NOMO-1 treated with DMSO at 0.1 percent for 48 hours (cell line): Measurements from ENCODE around the gene MTSS2.
"Not testable (repeated sequence)": the region's sequence is repeated elsewhere in the genome, so short reads cannot be mapped to it uniquely, and the experiment has no call there.

Source experiments
- DNase-seq: peaks from one replicate; lab custom pipeline; 2025; ENCODE audit not compliant: unreplicated experiment; lab: John Stamatoyannopoulos, UW

Gene MTSS2

DNA sequence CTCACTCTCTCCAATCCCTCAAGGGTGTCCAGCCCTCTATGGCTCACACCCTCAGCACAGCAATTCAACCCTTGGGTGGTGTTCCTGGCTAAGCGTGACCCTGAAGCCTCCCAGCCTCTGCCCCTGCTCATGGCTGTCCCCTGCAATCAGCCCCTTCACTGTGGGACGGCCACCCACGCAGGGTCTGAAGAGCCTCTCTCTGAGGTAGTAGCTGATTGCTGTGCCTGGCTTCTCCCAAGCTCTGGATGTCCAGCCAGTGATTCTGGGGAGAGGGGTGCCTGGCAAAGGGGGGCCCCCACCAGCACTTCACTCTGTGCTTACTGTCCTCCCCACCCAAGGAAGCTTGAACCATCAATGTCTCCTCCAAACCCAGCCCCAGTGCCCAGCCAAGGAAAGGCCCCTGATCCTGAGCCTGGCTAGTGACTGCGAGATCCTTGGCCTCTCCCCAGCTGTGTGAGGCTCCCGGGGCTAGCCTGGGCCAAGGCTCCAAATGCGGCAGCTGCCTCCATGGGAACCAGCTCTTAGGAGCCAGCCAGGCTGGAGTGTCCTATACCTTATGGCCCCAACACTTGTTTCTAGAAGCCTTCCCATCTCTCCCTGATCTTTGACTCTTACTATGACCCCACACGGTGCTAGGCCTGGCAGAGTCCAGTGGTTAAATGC is 9.9 kb downstream of the MTSS2 start:
- DNase-seq, result no peak

DNA sequence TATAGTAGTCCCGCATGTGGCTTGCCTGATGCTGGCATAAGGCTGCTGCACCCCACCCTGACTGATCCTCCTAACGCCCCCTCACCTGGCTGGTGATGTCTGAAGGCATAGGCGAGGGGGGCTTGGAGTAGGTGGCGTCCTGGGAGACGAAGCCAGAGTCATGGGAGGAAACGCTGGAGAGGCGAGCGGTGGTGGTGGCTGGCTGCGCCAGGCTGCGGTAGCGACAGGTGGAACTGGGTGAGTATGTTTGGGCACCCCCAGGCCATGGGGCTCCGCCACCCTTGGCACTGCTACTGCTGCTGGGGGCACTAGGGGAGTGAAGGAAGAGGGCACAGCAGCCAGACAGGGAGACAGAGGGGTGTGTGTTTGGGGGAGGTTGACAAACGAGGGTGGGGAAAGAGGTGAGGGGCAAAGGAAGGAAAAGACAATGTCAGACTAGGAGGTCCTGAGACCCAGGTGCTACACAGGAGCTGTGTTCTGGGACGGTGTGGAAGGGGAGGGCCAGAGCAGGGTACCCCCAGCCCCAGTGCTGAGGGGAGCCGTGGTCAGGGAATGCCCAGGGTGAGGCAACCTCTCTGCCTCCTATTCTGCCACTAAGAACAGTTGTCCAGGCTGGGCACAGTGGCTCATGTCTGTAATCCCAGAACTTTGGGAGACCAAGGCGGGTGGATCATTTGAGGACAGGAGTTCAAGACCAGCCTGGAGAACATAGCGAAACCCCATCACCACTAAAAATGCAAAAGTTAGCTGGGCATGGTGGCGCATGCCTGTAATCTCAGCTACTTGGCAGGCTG is 11.4 kb downstream of the MTSS2 start:
- DNase-seq, result no peak

DNA sequence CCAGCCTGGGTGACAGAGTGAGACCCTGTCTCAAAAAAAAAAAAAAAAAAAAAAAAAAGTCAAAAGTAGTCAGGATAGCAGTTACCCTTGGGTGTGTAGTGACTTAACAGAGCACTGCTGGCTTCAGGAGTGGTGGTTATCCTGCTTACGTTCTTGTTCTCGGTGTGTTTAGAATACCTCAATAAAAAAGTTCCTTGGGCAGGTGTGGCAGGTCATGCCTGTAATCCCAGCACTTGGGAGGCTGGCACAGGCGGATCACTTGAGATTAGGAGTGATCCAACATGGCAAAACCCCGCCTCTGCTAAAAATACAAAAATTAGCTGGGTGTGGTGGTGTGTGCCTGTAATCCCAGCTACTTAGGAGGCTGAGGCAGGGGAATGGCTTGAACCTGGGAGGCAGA is 14.9 kb downstream of the MTSS2 start:
- not testable (repeated sequence) for DNase-seq

DNA sequence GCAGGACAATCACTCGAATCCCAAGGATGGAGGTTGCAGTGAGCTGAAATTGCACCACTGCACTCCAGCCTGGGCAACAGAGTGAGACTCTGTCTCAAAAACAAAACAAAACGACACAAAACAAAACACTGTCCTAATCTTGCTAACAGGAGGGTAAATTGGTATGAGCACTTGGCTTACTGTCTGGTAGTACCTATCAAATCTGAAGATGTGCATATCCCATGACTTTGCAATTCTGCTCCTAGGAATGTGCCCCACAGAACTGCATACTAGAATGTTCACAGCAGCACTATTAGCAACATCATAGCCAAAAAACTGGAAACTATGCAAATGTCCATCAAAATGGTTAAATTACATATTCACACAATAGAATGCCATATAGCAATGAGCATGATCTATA is 15.7 kb downstream of the MTSS2 start:
- DNase-seq, result no peak

DNA sequence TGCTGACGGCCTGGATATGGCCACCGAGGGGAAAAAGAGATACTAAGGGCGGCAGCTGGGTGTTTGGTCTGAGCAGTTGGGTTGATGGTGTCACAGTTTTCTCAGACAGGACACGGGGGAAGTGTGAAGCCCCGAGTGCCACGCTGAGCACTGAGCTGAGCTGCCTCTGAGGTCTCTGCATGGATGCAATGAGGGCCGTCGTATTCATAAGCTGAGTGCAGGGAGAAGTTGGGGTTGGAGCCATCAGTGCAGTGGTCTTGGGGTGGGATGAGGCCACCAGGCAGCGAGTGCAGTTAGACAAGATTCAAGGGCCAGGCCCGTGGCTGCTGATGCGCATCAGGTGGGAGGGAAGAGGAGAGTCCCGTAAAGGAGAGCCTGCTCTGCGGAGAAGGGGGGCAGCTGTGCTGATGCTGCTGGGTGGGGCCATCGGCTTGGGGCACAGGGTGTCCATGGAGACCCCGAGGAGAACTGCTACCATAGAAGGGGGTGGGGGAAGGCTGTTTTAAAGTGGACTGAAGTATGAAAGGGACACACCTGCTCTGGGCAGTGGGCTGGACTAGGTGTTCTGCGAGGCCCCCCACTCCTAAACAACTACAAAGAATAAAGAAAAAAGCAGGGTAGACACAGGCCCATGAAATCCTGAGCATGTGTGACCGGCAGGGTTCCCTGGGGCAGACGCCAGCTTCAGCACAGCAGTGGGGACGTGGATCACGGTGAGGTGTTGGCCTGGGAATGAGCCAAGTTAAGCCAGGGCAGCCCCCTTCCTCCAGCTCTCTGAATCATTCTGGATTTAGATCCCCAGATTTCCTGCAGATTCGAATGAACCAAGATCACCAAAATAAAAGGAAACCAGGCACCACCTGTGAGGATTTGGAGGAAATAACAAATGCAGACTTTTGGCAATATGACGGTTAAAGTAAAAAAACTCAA is 19.8 kb downstream of the MTSS2 start:
- DNase-seq, result no peak

DNA sequence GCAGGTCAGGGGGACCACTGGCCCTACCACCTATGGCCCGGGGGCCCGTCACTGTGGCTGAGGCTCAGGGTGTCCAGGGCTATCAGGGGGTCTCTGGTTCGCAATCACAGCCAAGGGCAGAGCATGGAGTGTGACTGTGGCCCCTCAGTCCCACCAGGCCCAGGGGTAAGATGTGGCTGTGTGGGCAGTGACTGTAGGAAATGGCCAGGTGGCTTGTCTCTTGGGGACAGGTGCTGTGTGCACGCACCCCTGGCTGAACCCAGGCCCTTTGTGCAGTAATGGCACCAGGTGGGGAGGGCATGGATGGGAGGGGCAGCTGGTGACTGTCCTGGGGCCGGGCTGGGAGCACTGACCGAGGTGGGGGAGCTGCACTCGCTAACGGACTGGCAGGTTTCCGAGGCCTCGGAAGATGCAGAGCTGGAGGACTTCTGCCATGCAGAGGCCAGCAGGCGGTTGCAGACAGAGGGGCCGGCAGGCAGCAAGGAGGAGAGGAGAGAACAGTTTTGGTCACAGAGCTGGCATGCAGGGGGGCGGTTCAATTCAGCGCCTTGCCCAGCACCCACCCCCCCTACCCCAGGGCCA is 20.6 kb downstream of the MTSS2 start:
- no peak for DNase-seq

DNA sequence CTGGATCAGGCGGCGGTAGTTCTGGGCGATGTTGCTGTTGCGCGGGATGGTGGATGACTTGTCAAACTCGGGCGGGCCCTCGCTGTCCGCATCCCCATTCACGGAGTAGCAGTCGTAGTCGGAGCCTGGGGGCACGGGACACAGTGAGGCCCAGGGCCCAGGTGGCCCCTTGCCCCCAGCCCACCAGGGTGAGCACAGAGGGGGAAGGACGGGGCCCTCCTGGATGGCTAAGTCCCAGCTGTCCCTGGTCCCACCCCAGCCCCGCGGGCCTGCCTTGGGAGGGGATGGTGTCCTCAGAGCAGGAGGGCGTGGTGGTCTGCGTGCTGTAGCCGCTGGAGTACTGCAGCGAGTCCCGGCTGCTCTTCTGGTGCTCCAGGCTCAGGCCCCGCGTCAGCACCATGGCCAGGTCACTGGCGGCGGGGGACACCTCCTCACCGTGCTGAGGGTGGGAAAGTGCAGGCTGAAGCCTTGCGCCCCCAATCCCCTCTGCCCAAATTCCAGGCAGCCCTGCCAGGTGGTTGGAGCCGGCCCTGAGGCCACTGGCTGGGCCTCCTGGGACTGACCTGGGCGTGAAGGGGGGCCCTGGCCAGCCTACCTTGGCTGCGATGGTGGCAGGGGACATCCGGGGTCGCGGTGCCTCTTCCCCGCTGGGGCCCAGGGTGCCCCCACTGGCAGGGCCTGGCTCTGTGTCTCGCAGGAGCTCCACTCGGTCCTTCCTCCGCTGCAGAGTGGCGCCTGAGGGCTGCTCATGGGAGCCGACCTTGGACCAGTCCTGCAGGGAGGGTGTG is 21.3 kb downstream of the MTSS2 start:
- DNase-seq, result no peak

DNA sequence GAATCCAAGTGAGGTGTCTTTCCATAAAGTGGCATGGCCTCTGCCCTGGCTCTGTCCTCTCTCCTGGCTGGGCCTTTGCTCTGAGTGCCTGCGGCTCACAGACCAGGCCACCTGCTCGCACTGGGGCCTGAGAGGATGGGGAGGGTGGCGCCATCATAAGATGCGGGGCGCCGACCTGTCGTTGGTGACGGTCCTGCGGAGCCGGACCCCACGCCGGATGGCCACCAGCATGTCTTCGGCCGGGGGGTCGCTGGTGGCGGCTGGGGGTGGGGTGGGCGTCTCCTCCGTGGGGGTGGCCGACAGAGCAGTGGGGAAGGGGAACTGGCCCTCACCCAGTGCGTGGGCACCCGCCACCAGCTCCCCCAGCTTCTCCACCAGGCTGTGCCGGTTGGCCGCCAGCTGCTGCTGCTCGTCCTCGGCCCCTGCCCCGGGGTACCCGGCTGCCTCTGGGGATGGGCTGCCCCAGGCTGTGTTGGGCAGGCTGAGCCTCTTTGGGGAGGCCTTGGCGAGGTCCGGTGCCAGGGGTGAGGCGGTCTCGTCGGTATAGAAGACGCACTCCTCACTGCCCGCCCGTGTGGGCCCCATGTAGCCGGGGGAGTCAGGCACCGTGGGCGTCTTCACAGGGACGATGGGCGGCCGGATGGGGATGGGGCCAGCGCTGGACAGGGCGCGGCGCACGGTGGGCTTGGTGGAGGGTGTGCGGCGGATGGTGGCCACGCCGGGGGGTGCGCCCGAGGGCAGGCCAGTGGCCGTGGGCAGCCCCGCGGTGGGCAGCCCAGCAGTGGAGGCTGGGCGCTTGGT is 22.1 kb downstream of the MTSS2 start:
- no peak for DNase-seq

DNA sequence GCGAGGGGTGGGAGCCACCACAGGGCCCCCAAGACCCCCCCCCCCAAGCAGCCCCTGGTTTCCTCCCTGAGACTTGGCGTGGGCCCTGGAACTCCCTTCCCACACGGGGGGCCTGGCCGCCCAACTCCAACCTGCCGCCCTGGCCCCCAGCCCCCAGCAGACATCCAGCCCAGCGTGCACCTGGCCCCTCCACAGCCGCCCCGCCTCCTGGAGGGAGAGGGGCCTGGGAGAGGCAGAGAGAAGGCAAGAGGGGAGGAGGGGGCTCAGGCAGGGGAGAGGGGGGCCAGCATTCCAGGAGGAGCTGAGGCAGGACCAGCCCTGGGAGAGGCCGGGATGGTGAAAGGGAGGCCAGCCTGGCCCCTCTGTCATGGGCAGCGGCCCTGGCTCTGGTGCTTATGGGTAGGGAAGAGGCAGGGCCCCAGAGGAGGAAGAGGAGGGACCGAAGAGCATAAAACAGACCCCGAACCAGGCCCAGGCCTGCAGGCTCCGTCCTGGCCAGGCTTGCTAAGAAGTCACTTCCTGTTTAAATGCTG is 22.8 kb downstream of the MTSS2 start:
- DNase-seq, result no peak

DNA sequence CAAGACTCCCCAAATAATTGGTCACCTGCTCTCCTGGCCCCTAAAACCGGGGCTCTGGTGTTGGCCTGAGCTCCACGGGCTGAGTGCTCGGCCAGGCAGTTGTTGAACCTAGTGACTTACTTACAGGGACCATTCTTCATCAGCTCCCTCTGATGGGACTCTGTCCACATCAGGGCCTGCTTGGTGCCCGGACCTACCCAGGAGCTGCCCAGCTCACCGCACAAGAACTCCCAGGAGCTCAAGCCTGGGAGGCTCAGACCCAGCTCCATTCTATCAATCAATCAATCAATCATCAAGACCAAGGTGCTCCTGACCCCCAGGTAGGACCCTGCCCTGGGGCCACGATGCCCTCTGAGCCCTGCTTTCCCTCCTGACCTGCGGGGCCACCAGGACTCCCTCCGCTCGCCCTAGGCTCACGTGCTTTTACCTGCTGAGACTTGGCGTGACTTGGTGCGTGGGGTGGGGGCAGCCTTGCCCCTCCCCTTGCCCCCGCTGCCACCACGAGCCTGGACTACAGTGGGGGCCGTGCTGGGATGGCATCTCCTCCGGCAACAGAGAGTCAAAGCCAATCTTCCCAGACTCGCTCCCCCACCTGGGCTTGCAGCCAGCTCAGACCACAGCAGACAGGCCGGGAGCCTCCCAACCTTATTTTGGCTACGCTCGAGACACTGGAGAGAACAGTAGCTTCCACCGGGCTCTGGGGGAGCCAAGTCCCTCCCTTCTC is 23.8 kb downstream of the MTSS2 start:
- no peak for DNase-seq

DNA sequence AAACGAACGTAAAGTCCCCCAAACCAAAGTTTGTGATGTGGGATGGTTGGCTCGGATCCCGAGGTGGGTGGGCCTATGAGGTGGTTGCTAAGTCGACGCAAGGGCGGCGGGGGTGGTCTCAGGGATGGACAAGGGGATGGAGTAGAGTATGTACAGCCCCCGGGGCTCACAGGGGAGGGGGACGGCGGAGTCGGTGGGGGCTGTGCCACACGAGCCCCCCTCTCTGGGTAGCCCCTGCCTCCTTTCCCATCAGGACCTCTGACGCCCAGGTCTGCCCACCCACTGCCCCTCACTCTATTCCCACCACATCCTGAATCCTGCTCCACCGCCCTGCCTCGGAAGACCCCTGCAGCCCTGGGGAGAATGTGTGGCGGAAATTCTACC is 24.3 kb downstream of the MTSS2 start:
- DNase-seq, result no peak

DNA sequence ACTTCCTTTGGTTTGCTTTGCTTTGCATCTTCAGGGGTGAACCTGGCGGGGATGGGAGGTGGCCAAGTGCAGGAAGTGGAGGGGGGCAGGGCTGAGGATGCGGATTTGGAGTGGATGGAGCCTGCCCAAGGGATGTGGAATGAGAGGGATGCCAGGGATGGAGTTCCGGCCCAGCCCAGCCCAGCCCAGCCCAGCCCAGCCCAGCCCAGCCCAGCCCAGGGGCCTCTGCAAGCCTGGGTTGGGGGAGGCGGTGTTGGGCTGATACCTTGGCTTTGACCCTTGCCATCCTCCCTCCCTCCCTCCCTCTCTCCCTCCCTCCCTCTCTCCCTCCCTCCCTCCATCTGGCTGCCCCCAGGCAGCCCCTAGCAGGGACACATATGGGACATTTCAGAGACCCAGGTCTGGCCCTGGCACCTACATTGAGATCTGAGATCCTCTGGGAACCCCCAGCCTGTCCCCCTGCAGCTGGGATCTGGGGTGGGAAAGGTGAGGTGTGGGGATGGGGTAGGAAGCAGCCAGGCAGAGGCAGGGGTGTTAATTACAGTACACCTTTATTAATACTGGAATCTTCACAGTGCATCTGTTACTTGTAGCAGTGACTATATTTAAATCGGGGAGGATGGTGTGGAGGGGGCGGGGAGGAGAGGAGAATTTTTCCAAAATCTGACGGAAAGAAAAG is 25.0 kb downstream of the MTSS2 start:
- DNase-seq, result no peak

DNA sequence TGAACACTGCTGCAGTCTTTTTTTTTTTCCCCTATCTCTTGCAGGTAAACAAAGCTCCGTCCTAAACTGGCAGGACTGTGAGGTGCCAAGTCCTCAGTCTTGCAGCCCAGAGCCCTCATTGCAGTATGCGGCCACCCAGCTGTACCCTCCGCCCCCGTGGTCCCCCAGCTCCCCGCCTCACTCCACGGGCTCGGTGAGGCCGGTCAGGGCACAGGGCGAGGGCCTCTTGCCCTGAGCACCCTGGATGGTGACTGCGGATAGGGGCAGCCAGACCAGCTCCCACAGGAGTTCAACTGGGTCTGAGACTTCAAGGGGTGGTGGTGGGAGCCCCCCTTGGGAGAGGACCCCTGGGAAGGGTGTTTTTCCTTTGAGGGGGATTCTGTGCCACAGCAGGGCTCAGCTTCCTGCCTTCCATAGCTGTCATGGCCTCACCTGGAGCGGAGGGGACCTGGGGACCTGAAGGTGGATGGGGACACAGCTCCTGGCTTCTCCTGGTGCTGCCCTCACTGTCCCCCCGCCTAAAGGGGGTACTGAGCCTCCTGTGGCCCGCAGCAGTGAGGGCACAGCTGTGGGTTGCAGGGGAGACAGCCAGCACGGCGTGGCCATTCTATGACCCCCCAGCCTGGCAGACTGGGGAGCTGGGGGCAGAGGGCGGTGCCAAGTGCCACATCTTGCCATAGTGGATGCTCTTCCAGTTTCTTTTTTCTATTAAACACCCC is 25.7 kb downstream of the MTSS2 start:
- no peak for DNase-seq

DNA sequence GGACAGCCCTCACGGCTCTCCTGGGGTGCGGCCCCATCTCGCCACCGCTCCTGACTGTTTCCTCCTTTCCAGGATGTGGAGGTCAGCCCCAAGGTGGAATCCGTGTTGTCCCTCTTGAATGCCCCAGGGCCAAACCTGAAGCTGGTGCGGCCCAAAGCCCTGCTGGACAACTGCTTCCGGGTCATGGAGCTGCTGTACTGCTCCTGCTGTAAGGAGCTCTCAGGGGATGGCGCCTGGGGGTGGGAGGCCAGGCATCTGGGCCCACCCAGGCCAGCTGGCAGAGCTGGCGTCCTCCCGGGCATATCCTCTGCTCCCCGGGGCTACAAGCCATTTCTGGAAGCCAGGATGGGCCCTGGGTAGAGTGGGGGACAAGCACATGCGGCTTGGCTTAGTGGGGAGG is 26.3 kb downstream of the MTSS2 start:
- no peak for DNase-seq

DNA sequence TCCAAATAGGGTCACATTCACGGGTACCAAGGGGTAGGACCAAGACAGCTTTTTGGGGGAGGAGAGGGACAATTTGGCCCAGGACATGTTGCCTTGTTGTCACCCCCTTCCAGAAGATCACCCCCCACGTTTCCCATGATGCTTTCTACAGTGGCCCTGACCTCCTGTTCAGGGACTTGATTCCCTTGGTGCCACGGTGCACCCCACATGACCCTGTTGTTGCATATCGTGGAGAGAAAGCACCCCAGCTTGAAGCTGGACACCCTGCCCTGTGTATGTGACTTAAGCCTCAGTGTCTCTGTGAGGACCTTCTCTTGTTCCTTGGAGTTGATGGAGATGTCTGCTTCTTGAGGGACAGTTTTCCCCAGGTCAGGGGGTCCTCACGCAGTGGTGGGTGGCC is 26.9 kb downstream of the MTSS2 start:
- DNase-seq, result no peak

DNA sequence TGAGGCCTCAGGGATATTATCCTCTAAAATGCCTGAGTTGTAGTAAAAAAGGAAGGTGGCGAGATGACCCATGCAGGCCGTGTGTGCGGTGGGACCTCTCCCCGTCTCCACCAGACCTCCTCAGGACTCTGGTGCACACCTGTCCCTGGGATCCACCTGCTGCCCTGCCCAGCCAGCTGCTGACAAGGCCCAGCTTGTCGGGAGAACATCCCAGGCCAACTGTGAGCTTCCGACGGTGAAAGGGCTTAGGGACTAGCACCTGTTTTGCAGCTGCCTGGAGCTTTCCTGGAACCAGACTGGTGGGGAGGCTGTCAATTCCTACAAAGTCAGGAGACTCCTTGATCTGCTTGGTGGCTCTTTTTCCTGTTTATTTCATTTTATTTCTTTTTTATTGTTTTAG is 27.9 kb downstream of the MTSS2 start:
- no peak for DNase-seq

DNA sequence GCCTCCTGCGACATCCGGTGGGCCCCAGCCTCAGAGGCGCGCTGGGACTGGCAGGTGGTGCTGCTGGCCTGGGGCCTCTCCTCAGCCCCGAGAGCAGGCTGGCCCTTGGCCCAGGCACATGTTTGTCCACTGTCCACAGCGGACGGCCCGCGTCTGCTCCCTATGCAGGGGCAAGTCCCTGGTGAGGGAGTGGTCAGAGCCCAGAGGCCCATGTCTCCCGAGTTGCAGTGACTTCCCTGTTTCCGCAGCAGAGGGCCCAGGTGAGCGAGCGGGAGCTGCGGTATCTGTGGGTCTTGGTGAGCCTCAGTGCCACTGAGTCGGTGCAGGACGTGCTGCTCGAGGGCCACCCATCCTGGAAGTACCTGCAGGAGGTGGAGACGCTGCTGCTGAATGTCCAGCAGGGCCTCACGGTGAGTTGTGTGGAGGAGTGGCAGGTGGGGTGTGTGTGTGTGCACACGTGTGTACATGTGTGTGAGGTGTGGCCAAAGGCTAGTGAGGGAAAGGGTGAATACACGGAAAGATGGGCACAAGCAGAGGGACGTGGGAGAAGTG is 29.1 kb downstream of the MTSS2 start:
- DNase-seq, result no peak
